ENCODE results near the gene CHST11. TPM values are rescaled to one million over a fixed set of nuclear protein-coding genes. Genes with fewer than 3 reads are reported as not detected.
A peak's percentile ranks its signal among the peaks of the same experiment; 100 is the strongest.

CHST11 gene
- total RNA-seq, 4 donors from 2014 or later, result 2.1 to 7.3 (median 4.9) TPM

DNA sequence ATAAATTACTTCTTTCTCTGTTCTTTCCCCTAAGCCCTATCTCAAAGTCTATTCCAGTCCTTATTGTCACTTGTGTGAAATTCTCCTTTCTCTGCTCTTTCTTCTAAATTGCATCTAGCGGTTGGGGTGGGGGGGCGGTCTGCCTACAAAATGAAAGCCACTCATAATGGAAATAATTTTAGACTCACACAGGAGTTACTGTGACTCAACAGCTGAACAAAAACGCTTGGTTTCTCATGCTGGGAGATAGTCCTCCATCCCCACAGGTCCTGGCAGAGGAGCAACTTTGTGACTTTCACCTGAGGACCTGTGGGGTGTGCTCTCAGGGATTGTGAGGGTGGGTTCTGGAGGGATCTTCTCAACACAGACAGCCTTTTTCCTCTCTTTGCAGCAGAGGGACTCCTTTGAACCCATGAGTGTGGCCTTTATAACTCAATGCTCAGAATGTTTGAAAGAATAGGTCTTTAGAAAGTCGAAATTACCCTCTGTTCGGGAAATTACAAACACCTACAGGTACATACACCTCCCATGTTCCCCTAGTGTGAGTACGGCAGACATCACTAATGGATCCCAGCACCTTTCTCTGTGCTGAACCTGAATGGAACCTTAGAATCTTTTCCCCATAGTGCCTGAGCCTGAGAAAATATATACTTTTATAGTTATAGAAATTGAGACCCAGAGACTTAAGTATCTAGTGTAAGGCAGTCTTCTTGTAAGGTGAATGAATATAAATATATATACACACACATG lies 109.7 kb downstream of the CHST11 start:
- no peak for TF ChIP-seq POLR2A (IDR thresholded peaks at IDR 0.05)
- TF ChIP-seq, protein P1, sequence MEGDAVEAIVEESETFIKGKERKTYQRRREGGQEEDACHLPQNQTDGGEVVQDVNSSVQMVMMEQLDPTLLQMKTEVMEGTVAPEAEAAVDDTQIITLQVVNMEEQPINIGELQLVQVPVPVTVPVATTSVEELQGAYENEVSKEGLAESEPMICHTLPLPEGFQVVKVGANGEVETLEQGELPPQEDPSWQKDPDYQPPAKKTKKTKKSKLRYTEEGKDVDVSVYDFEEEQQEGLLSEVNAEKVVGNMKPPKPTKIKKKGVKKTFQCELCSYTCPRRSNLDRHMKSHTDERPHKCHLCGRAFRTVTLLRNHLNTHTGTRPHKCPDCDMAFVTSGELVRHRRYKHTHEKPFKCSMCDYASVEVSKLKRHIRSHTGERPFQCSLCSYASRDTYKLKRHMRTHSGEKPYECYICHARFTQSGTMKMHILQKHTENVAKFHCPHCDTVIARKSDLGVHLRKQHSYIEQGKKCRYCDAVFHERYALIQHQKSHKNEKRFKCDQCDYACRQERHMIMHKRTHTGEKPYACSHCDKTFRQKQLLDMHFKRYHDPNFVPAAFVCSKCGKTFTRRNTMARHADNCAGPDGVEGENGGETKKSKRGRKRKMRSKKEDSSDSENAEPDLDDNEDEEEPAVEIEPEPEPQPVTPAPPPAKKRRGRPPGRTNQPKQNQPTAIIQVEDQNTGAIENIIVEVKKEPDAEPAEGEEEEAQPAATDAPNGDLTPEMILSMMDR (IDR thresholded peaks at IDR 0.05), result no peak
- intact Hi-C loops (cut with DNase I; ENCODE audit: low total_unique reads), result no loop called here
- WGBS, 2 donors, result 94 to 95% methylated on average over 6 of the region's 6 CpGs

DNA sequence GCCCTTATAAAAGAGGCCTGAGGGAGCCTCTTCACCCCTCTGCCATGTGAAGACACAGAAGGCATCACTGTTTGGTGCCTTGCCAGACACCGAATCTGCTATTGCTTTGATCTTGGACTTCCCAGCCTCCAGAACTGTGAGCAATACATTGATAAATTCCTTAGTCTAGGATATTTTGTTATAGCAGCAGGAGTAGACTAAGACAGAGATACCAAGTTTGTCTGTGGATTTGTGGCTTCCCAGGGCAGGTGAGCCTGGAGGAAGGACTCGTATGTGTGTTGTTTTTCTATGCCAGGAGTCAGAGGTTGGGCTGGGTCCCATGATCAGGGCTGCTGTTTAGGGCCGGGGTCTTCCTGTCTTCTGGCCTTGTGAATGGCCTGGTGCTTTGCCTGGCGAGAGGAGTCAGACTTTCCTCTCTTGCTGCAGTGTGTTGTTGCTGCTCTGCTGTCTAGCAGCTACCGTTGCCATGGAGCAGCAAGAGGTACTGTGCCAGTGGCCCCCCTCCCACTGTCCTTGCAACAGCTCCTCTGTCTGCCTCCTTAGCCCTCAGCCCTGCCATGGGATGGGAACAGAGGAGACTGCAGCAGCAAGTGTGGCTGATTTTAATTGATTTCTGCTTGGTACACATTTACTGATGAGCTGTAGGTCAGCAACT lies 111.2 kb downstream of the CHST11 start:
- no peak overlapping the region for H3K4me3 ChIP-seq (ENCODE audit: low read depth, poor library complexity, severe bottlenecking)
- no peak for DNase-seq (ENCODE audit: low spot score in 2 of 2)
- intact Hi-C loops (cut with DNase I; ENCODE audit: low total_unique reads), result no loop called here
- no peak for TF ChIP-seq POLR2A (IDR thresholded peaks at IDR 0.05)
- TF ChIP-seq, protein P1 (IDR thresholded peaks at IDR 0.05), result no peak
- 77 to 88% methylated on average over 5 of the region's 5 CpGs for WGBS, 2 donors

More for the DNA sequence above, 109.7 kb downstream of the CHST11 start:
- H3K4me3 ChIP-seq (ENCODE audit: low read depth, poor library complexity, severe bottlenecking), result no peak overlapping the region
- DNase-seq (ENCODE audit: low spot score in 2 of 2), result no peak

DNA sequence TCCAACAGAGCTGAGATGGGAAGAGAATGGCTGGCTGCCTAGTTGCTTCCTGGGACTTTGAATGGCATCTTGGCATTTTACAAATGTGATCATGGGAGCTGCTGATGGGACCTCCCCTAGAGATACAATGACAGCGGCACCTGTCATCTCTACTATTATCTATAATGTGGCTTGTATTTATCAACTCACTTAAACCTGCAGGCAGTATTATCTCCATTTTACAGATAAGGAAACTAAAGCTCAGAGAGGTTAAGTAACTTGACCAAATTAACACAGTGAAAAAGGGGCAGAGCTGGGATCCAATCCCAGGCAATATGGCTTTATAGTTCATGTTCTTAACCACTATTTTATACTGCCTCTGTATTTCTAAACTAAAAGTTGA lies 111.7 kb downstream of the CHST11 start:
- whole genome bisulfite sequencing, 2 donors, result 86 to 100% methylated on average over 1 of the region's 1 CpG
- DNase-seq (ENCODE audit: low spot score in 2 of 2), result no peak
- H3K4me3 ChIP-seq (ENCODE audit: low read depth, poor library complexity, severe bottlenecking), result no peak overlapping the region
- intact Hi-C loops (cut with DNase I; ENCODE audit: low total_unique reads), result no loop called here
- TF ChIP-seq, protein P1 (IDR thresholded peaks at IDR 0.05), result no peak
- no peak for TF ChIP-seq POLR2A (IDR thresholded peaks at IDR 0.05)

DNA sequence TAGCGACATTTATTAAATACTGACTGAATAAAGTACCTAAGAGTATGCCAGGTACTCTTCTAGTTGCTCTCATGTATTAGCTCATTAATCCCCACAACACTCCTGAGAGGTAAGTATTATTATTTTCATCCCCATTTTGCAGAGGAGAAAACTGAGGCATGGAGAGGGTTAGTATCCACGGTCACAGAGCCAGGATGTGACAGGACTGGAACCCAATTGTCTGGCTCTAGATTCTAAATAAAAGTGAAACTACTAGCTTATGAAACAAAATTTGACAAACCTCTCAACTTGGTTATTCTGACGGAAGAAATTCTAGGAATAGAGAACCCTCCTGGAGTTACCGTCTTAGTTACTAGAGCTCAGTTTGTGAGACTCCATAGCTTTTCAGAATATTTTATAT lies 112.2 kb downstream of the CHST11 start:
- TF ChIP-seq, protein P1 (IDR thresholded peaks at IDR 0.05), result no peak
- TF ChIP-seq POLR2A (IDR thresholded peaks at IDR 0.05), result no peak
- intact Hi-C loops (cut with DNase I; ENCODE audit: low total_unique reads), result no loop called here
- H3K4me3 ChIP-seq (ENCODE audit: low read depth, poor library complexity, severe bottlenecking), result no peak overlapping the region
- WGBS, 2 donors, result 85 to 93% methylated on average over 4 of the region's 4 CpGs
- DNase-seq (ENCODE audit: low spot score in 2 of 2), result no peak

DNA sequence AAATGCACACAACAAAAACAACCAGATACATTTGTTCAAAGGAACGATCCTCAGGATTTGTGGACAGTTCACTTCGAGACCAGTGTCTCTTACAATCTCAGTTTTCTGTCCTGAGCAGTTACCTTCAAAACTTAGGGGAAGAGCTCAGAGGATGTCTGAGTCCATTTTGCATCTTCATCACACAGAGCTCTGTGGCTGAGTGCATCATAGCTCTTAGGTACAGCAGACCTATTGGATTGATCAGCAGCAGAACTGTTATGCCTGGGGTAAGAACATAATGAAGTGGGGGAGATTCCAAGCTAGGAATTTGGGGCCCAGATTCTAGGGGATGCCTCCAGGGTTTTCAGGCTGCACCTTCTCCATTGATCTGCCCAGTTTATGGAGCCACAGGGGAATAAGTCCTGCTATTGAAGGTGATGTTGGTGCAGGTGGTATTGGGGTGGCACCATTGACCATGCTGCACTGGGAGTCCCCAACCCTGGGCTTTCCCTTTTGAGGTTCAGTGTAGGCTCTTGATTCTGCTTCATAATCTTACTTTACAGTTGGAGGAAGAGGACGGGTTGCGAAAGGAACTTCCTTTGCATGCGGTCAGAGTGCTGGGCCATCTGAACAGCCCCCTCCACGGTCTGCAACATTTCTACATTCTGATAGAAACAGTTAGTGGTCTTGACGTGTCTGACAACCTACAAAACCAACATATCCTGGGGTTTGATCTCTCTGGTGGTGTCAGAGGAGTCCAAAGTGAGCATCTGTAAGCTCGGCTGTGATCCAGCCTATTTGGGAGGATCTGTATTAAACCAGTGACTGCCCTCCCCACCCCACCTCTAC lies 112.8 kb downstream of the CHST11 start:
- 73 to 82% methylated on average over 8 of the region's 8 CpGs for WGBS, 2 donors
- TF ChIP-seq, protein P1 (IDR thresholded peaks at IDR 0.05), result no peak
- no peak for TF ChIP-seq POLR2A (IDR thresholded peaks at IDR 0.05)

More for the DNA sequence above, 112.8 kb downstream of the CHST11 start:
- DNase-seq (ENCODE audit: low spot score in 2 of 2), result peak in 1 of 2 donors; percentile 21
- no peak overlapping the region for H3K4me3 ChIP-seq (ENCODE audit: low read depth, poor library complexity, severe bottlenecking)
- intact Hi-C loops (cut with DNase I; ENCODE audit: low total_unique reads), result no loop called here
